K562 (cell line): Measurements from ENCODE around the gene VAT1L. TPM values are rescaled to one million over a fixed set of nuclear protein-coding genes. Genes with fewer than 3 reads are reported as not detected.

Experiments
- ATAC-seq: fragments of 200-7000 bp; cut with Tn5 transposase; 3 replicates; pipeline ENCODE4 v1.9.1; 2020; ENCODE audit warnings: moderate library complexity
- BruUV-seq: library from RNA; stranded (reverse); fragments of 400-500 nt; replicated peaks from 2 replicates; lab custom pipeline; 2021; lab: Mats Ljungman, UMichigan
- CTCF ChIA-PET: fragments of 300-600 bp; formaldehyde crosslinking; extraction: SDS; loops from one replicate; lab custom pipeline; 2021; ENCODE audit warnings: low intra/inter-chr PET ratio; lab: Yijun Ruan, JAX
- POLR2A ChIA-PET: fragments of 300-600, 350-650 bp; sonication (Branson Sonifier 250); formaldehyde crosslinking; extraction: SDS; loops from one replicate; lab custom pipeline; 2021; ENCODE audit warnings: antibody characterized with exemption, inconsistent platforms; lab: Yijun Ruan, JAX
- DNase-seq, 4 experiments: peaks; one replicate each; pipeline versions ENCODE4 v3.0.0 to v3.0.0-alpha.2; 2011 to 2018; ENCODE audit warnings: low spot score in 3 of 4, mixed read lengths in 3 of 4; ENCODE audit errors: extremely low read depth in 1 of 4
- FAIRE-seq: peaks from 2 replicates; lab custom pipeline; 2011; peaks lifted over from hg19 to GRCh38; lab: Jason Lieb, UNC
- H2AFZ ChIP-seq: 2 replicates; pipeline ENCODE4 v1.6.0; 2011; ENCODE audit warnings: low read depth, low read length, control low read depth, inconsistent platforms
- H3K27ac ChIP-seq: fragments of 200-600 bp; 3 replicates; pipeline ENCODE4 v1.8.0; 2011; ENCODE audit warnings: low read depth, mild to moderate bottlenecking, control low read depth, inconsistent platforms, low read length, moderate library complexity, mixed read lengths; ENCODE audit errors: extremely low read depth
- H3K27me3 ChIP-seq, 2 experiments: fragments of 300-600 bp in 1 of 2; 2 replicates in 1 of 2; 3 replicates in 1 of 2; pipeline versions ENCODE4 v1.6.0 to v1.8.0; 2011; ENCODE audit warnings: inconsistent platforms in 2 of 2, low read length in 2 of 2, mild to moderate bottlenecking in 1 of 2, mixed read lengths in 1 of 2, moderate library complexity in 1 of 2; ENCODE audit not compliant: control insufficient read depth in 2 of 2, insufficient read depth in 2 of 2
- H3K36me3 ChIP-seq: fragments of 300-600 bp; 3 replicates; pipeline ENCODE4 v1.8.0; 2011; ENCODE audit warnings: mild to moderate bottlenecking, low read length, inconsistent platforms; ENCODE audit not compliant: control insufficient read depth, insufficient read depth
- H3K4me1 ChIP-seq, 2 experiments: fragments of 200-600 bp in 1 of 2; replicated peaks in 1 of 2; 2 replicates in 1 of 2; 3 replicates in 1 of 2; pipeline versions ENCODE4 v1.5.1 to v1.8.0; 2011; ENCODE audit warnings: inconsistent platforms in 2 of 2, low read length in 2 of 2, mild to moderate bottlenecking in 1 of 2, mixed read lengths in 1 of 2, moderate library complexity in 1 of 2; ENCODE audit not compliant: control insufficient read depth in 2 of 2, insufficient read depth in 2 of 2
- H3K4me2 ChIP-seq: 2 replicates; pipeline ENCODE4 v1.6.1; 2011; ENCODE audit warnings: low read length, control low read depth, inconsistent platforms, mixed read lengths; ENCODE audit not compliant: insufficient read depth
- H3K4me3 ChIP-seq: fragments of 200-600 bp; sonication (generic), shearing (Covaris generic); 2 replicates; pipeline ENCODE4 v1.5.1; 2016; ENCODE audit warnings: control low read depth, inconsistent platforms
- H3K79me2 ChIP-seq: fragments of 200-600 bp; 3 replicates; pipeline ENCODE4 v1.8.0; 2011; ENCODE audit warnings: low read length, inconsistent platforms; ENCODE audit not compliant: control insufficient read depth, insufficient read depth
- H3K9ac ChIP-seq, 2 experiments: 2 replicates each; pipeline versions ENCODE4 v1.6.0 to v1.6.1; 2011; ENCODE audit warnings: low read depth in 2 of 2, low read length in 2 of 2, control low read depth in 1 of 2, inconsistent platforms in 1 of 2, mild to moderate bottlenecking in 1 of 2, mixed read lengths in 1 of 2; ENCODE audit not compliant: insufficient read depth in 1 of 2
- H3K9me1 ChIP-seq: one replicate; pipeline ENCODE4 v1.6.0; 2011; ENCODE audit warnings: inconsistent platforms, mild to moderate bottlenecking, low read length, moderate library complexity; ENCODE audit not compliant: control insufficient read depth, insufficient read depth
- H3K9me3 ChIP-seq: replicated peaks from 2 replicates; pipeline ENCODE4 v1.5.1; 2011; ENCODE audit warnings: low read depth, low read length, inconsistent platforms; ENCODE audit not compliant: control insufficient read depth, insufficient read depth
- H4K20me1 ChIP-seq: replicated peaks from 2 replicates; pipeline ENCODE4 v1.6.1; 2011; ENCODE audit warnings: low read length, inconsistent platforms, mixed read lengths; ENCODE audit not compliant: control insufficient read depth, insufficient read depth
- ERF ChIP-seq: fragments of 450-650 bp; formaldehyde crosslinking; IDR thresholded peaks from 2 replicates; pipeline ENCODE4 v1.4.0; 2020; ENCODE audit warnings: mild to moderate bottlenecking, mixed read lengths
- HDGF ChIP-seq: fragments of 450-650 bp; IDR thresholded peaks from 2 replicates; pipeline ENCODE4 v1.6.1; 2016
- JUND ChIP-seq, 2 experiments: IDR thresholded peaks; 2 replicates in 1 of 2; 3 replicates in 1 of 2; pipeline ENCODE4 v1.6.1; 2011; ENCODE audit warnings: borderline replicate concordance in 2 of 2, low read depth in 2 of 2, low read length in 2 of 2, improper control_type of control experiment in 1 of 2, missing biosample characterization in 1 of 2, missing genetic modification characterization in 1 of 2, missing genetic modification reagents in 1 of 2
- KLF16 ChIP-seq: IDR thresholded peaks from 2 replicates; pipeline ENCODE4 v1.6.1; 2016; ENCODE audit warnings: antibody characterized with exemption
- MBD2 ChIP-seq: sonication (generic); IDR thresholded peaks from 2 replicates; pipeline ENCODE4 v1.6.1; 2016; ENCODE audit warnings: low read depth, borderline replicate concordance
- MCM7 ChIP-seq, 2 experiments: fragments of 450-650 bp; IDR thresholded peaks; 2 replicates each; pipeline ENCODE4 v1.6.1; 2016 to 2018
- NFYB ChIP-seq: IDR thresholded peaks from 2 replicates; pipeline ENCODE4 v1.6.1; 2011; ENCODE audit warnings: mild to moderate bottlenecking, moderate library complexity; ENCODE audit not compliant: insufficient read length; ENCODE audit errors: extremely low read depth
- PURB ChIP-seq: sonication (generic); formaldehyde crosslinking; IDR thresholded peaks from 2 replicates; pipeline ENCODE4 v1.9.0; 2021; ENCODE audit warnings: low read depth, mild to moderate bottlenecking, missing genetic modification reagents
- RAD51 ChIP-seq: fragments of 450-650 bp; IDR thresholded peaks from 2 replicates; pipeline ENCODE4 v1.7.1; 2016; ENCODE audit warnings: low read depth, mild to moderate bottlenecking, borderline replicate concordance
- RBBP5 ChIP-seq: fragments of 200-600 bp; sonication (generic); IDR thresholded peaks from 2 replicates; pipeline ENCODE4 v1.6.1; 2012; ENCODE audit warnings: borderline replicate concordance, mild to moderate bottlenecking, low read length, control low read depth, inconsistent platforms; ENCODE audit not compliant: insufficient read depth, poor library complexity, severe bottlenecking
- SETDB1 ChIP-seq: IDR thresholded peaks from one replicate; pipeline ENCODE4 v1.6.1; 2012; ENCODE audit warnings: low read length, control low read depth, inconsistent platforms
- XRCC4 ChIP-seq: IDR thresholded peaks from one replicate; pipeline ENCODE4 v1.6.1; 2011; ENCODE audit not compliant: insufficient read depth, insufficient read length; ENCODE audit errors: extremely low read depth
- ZFP30 ChIP-seq: fragments of 250-450 bp; sonication (Bioruptor Pico); IDR thresholded peaks from 2 replicates; pipeline ENCODE4 v1.8.0; 2022; ENCODE audit warnings: moderate library complexity, mild to moderate bottlenecking, inconsistent platforms, borderline replicate concordance
- ZNF239 ChIP-seq: fragments of 250-450 bp; sonication (Bioruptor Pico); IDR thresholded peaks from 2 replicates; pipeline ENCODE4 v1.4.0; 2020; ENCODE audit warnings: mild to moderate bottlenecking
- ZNF354B ChIP-seq: fragments of 250-450 bp; sonication (Bioruptor Pico); IDR thresholded peaks from 2 replicates; pipeline ENCODE4 v1.4.0; 2020
- ZNF695 ChIP-seq: fragments of 450-650 bp; formaldehyde crosslinking; IDR thresholded peaks from 2 replicates; pipeline ENCODE4 v1.4.0; 2020; ENCODE audit warnings: mild to moderate bottlenecking, moderate library complexity
- in situ Hi-C: fragments of 300-500 bp; cut with MboI; formaldehyde crosslinking; loops from 4 replicates; pipeline ENCODE4 v1.15.0; 2018; ENCODE audit warnings: inconsistent platforms, mixed read lengths
- intact Hi-C: fragments of 100-400 bp; cut with micrococcal nuclease; formaldehyde crosslinking; loops from 2 replicates; pipeline ENCODE4 v1.14.2; 2022
- polyA plus RNA-seq, 8 experiments: library from polyadenylated mRNA; depleted of rRNA in 4 of 8; stranded (reverse) in 5 of 8; unstranded in 3 of 8; fragments of >200 nt; fragmentation: Nextera tagmentation in 2 of 8; fragmentation: Illumina TruSeq in 1 of 8; extraction: Ambion mirVana in 2 of 8; extraction: Trizol in 1 of 8; gene quantifications; 2 replicates each; pipeline versions ENCODE4 v1.2.1 to v1.2.3, GENCODE V29; 2011 to 2014; ENCODE audit warnings: inconsistent platforms in 1 of 8, missing spikeins in 1 of 8
- total RNA-seq, 7 experiments: library from RNA; depleted of rRNA in 6 of 7; stranded (reverse); fragments of >200 nt in 6 of 7; fragmentation: Illumina TruSeq in 2 of 7; extraction: Trizol in 2 of 7; gene quantifications; 2 replicates each; pipeline versions ENCODE4 v1.2.1 to v1.2.3, GENCODE V29; 2011 to 2021; ENCODE audit warnings: low replicate concordance in 1 of 7
- TF ChIP-seq, protein P1 (sequence below): fragments of 250-450 bp; sonication (Bioruptor Pico); IDR thresholded peaks from 2 replicates; pipeline ENCODE4 v1.4.0; 2020
- TF ChIP-seq, protein P2 (sequence below): fragments of 250-450 bp; sonication (Bioruptor Pico); IDR thresholded peaks from 2 replicates; pipeline ENCODE4 v1.8.0; 2021; ENCODE audit warnings: moderate library complexity, mild to moderate bottlenecking, inconsistent platforms

VAT1L gene
- total and polyA plus RNA-seq, 9 of the 15 experiments (the other 6 are each of a cell fraction or from before 2014, with no cell fraction given) = 0.01 TPM; not detected in 8

DNA sequence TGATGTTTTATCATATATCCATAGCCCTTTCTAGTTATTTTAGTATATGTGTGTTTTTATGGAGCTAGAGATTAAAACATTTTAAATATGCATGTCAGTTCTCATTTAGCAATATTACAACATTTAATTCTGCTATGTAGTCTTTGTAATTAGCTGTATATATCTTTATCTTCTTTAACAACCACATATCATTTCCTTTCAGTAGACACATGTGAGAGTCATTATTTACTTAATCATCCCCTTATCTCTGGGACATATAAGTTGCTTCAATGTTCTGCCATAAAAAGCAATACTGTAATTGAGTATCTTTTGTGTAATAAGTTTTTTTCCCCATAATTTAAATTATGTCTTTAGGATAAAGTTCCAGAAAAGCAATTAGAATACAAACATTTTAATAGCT is 182.0 kb downstream of the VAT1L start:
- no peak for FAIRE-seq
- in situ Hi-C loops = loop anchor here (5.0 to 25.0 kb wide), 2 partner anchors 293 to 733 kb away; no protein-coding TSS in a partner anchor

More for the DNA sequence above, 182.0 kb downstream of the VAT1L start:
- no TSS peak for BruUV-seq
- DNase-seq = no peak
- H4K20me1 ChIP-seq = 0 out of 2 replicates have a peak, but pooled peaks cover 5% of the 10 kb centered on the region
- CTCF ChIA-PET = interaction anchor here (2.5 kb wide), 1 partner anchor 734 kb away, joined by 11 read pairs; no protein-coding TSS in a partner anchor
- no peak overlapping the region for H3K4me3 ChIP-seq
- H3K36me3 ChIP-seq = no peaks in the 10 kb centered on the region
- no peaks in the 10 kb centered on the region for H3K4me1 ChIP-seq
- H3K4me2 ChIP-seq = no peak overlapping the region
- POLR2A ChIA-PET = no interaction called here
- H3K27me3 ChIP-seq = peaks cover 0 to 2% of the 10 kb centered on the region in 2 experiments; a peak in 3 of 5 replicates
- H2AFZ ChIP-seq = no peak overlapping the region
- TF ChIP-seq, protein P1, sequence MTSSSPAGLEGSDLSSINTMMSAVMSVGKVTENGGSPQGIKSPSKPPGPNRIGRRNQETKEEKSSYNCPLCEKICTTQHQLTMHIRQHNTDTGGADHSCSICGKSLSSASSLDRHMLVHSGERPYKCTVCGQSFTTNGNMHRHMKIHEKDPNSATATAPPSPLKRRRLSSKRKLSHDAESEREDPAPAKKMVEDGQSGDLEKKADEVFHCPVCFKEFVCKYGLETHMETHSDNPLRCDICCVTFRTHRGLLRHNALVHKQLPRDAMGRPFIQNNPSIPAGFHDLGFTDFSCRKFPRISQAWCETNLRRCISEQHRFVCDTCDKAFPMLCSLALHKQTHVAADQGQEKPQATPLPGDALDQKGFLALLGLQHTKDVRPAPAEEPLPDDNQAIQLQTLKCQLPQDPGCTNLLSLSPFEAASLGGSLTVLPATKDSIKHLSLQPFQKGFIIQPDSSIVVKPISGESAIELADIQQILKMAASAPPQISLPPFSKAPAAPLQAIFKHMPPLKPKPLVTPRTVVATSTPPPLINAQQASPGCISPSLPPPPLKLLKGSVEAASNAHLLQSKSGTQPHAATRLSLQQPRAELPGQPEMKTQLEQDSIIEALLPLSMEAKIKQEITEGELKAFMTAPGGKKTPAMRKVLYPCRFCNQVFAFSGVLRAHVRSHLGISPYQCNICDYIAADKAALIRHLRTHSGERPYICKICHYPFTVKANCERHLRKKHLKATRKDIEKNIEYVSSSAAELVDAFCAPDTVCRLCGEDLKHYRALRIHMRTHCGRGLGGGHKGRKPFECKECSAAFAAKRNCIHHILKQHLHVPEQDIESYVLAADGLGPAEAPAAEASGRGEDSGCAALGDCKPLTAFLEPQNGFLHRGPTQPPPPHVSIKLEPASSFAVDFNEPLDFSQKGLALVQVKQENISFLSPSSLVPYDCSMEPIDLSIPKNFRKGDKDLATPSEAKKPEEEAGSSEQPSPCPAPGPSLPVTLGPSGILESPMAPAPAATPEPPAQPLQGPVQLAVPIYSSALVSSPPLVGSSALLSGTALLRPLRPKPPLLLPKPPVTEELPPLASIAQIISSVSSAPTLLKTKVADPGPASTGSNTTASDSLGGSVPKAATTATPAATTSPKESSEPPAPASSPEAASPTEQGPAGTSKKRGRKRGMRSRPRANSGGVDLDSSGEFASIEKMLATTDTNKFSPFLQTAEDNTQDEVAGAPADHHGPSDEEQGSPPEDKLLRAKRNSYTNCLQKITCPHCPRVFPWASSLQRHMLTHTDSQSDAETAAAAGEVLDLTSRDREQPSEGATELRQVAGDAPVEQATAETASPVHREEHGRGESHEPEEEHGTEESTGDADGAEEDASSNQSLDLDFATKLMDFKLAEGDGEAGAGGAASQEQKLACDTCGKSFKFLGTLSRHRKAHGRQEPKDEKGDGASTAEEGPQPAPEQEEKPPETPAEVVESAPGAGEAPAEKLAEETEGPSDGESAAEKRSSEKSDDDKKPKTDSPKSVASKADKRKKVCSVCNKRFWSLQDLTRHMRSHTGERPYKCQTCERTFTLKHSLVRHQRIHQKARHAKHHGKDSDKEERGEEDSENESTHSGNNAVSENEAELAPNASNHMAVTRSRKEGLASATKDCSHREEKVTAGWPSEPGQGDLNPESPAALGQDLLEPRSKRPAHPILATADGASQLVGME = no peak
- no peak for TF ChIP-seq ERF (CRISPR knock-in tag)
- no peak for TF ChIP-seq ZNF239 (CRISPR knock-in tag)
- no peak for TF ChIP-seq ZNF695 (CRISPR knock-in tag)
- TF ChIP-seq, protein P2, sequence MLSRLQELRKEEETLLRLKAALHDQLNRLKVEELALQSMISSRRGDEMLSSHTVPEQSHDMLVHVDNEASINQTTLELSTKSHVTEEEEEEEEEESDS (CRISPR knock-in tag) = no peak
- TF ChIP-seq ZFP30 (CRISPR knock-in tag) = no peak
- TF ChIP-seq NFYB = no peak
- TF ChIP-seq JUND (IDR thresholded peaks at IDR 0.05; ENCODE audit: borderline replicate concordance, low read depth, low read length) = no peak
- no peak for TF ChIP-seq JUND (tag; IDR thresholded peaks at IDR 0.05; ENCODE audit: borderline replicate concordance, low read depth, low read length)
- TF ChIP-seq RAD51 = no peak
- TF ChIP-seq RBBP5 = no peak
- no peak for TF ChIP-seq XRCC4
- TF ChIP-seq MBD2 = no peak
- no peak for TF ChIP-seq ZNF354B (CRISPR knock-in tag)
- no peak for TF ChIP-seq PURB (CRISPR knock-in tag)
- TF ChIP-seq KLF16 = no peak
- TF ChIP-seq SETDB1 = no peak
- no peak for TF ChIP-seq MCM7 (IDR thresholded peaks at IDR 0.05)
- TF ChIP-seq HDGF = no peak
- H3K79me2 ChIP-seq = no peaks in the 10 kb centered on the region
- intact Hi-C loops = loop anchor here (5.0 to 10.0 kb wide), 2 partner anchors 386 to 733 kb away; no protein-coding TSS in a partner anchor
- no peaks in the 10 kb centered on the region for H3K9me1 ChIP-seq
- H3K9ac ChIP-seq = no peak overlapping the region
- no peak overlapping the region for H3K27ac ChIP-seq
- no peak for ATAC-seq
- H3K9me3 ChIP-seq = no peaks in the 10 kb centered on the region
